Measurements from ENCODE around the gene AGL. TPM values are rescaled to one million over a fixed set of nuclear protein-coding genes. Genes with fewer than 3 reads are reported as not detected.

The AGL gene
- total and polyA plus RNA-seq, 2 of the 13 experiments (the other 11 are each of a cell fraction or from before 2014, with no cell fraction given), result 4.3 to 13.1 TPM

GRCh38 chr1:99816656-99817055 is 33.5 kb upstream of the AGL start:
- Histone ChIP-seq H3K9me3 (ENCODE audit: low read length) (no peaks in the 10 kb centered on the region), H3K9ac (ENCODE audit: insufficient read depth, low read depth, low read length) (no peak overlapping the region), H3K4me2 (ENCODE audit: low read depth, low read length) (no peak overlapping the region), H4K20me1 (ENCODE audit: insufficient read depth, low read length) (no peaks in the 10 kb centered on the region), H3K27ac (ENCODE audit: extremely low read length, insufficient read depth, low read length) (no peak overlapping the region), H3K36me3 (replicated peaks in 1 of 2; ENCODE audit: control insufficient read depth in 1 of 2, insufficient read depth in 2 of 2, low read length in 2 of 2) (no peaks in the 10 kb centered on the region), H3K79me2 (ENCODE audit: insufficient read depth, low read length) (no peaks in the 10 kb centered on the region), H3K4me3 (replicated peaks in 1 of 3; ENCODE audit: insufficient read depth in 1 of 3, low read depth in 2 of 3, low read length in 3 of 3) (no peak overlapping the region), H3K27me3 (ENCODE audit: control insufficient read depth in 1 of 2, insufficient read depth in 2 of 2, low read length in 2 of 2) (peaks cover 0 to 4% of the 10 kb centered on the region in 2 experiments; a peak in 1 of 5 replicates), H3K4me1 (ENCODE audit: insufficient read depth, low read length) (peaks cover 12% of the 10 kb centered on the region), H2AFZ (ENCODE audit: low read length) (no peak overlapping the region)
- ATAC-seq, result no peak
- 45% methylated on average over 8 of the region's 8 CpGs for WGBS (ENCODE audit: low lambda C conversion rate)
- in situ Hi-C loops (cut with HindIII; ENCODE audit: extremely low pct_ligation_motif_present, low pct_unique_long_range_greater_than_20kb), result loop anchor here (10.0 to 25.0 kb wide), 2 partner anchors 638 to 1046 kb away; no protein-coding TSS in a partner anchor
- no peak for FAIRE-seq
- intact Hi-C loops (cut with micrococcal nuclease; ENCODE audit: unreplicated experiment), result no loop called here
- BruUV-seq (replicated peaks), result no TSS peak
- CTCF ChIA-PET (ENCODE audit: low intra/inter-chr PET ratio, low total read pairs), result no interaction called here
- TF ChIP-seq CSRNP1 (CRISPR knock-in tag; IDR thresholded peaks at IDR 0.05) (no peak), ZNF792 (CRISPR knock-in tag; IDR thresholded peaks at IDR 0.05) (no peak), AHR (CRISPR knock-in tag; IDR thresholded peaks at IDR 0.05) (no peak), ZNF468 (CRISPR knock-in tag; IDR thresholded peaks at IDR 0.05) (no peak), ZC3H4 (CRISPR knock-in tag; IDR thresholded peaks at IDR 0.05; ENCODE audit: borderline replicate concordance) (no peak)
- POLR2A ChIA-PET, result no interaction called here
- DNase-seq (ENCODE audit: low spot score), result no peak

- in situ Hi-C loops (cut with HindIII; ENCODE audit: extremely low pct_ligation_motif_present, low pct_unique_long_range_greater_than_20kb), result loop anchor here (10.0 to 25.0 kb wide), 2 partner anchors 637 to 1044 kb away; no protein-coding TSS in a partner anchor
- no peak for TF ChIP-seq RCOR2 (CRISPR knock-in tag; IDR thresholded peaks at IDR 0.05)
- no peak for TF ChIP-seq ATF7 (IDR thresholded peaks at IDR 0.05)
- no peak for TF ChIP-seq ATF7 (CRISPR knock-in tag; IDR thresholded peaks at IDR 0.05)
- peak; percentile 55; the same call in 1 of the 2 replicates for TF ChIP-seq CEBPB (IDR thresholded peaks at IDR 0.05; ENCODE audit: borderline replicate concordance, low read depth, low read length)
- TF ChIP-seq CHCHD3 (CRISPR knock-in tag; IDR thresholded peaks at IDR 0.05), result no peak
- no peak for TF ChIP-seq ZBTB4 (CRISPR knock-in tag; IDR thresholded peaks at IDR 0.05; ENCODE audit: borderline replicate concordance)
- TF ChIP-seq NFKB2 (CRISPR knock-in tag; IDR thresholded peaks at IDR 0.05; ENCODE audit: borderline replicate concordance), result no peak
Measured at GRCh38 chr1:99818063-99818699, 32.0 kb upstream of the AGL start.

More at GRCh38 chr1:99818063-99818699, 32.0 kb upstream of the AGL start:
- ChIA-PET POLR2A (no interaction called here), CTCF (ENCODE audit: low intra/inter-chr PET ratio, low total read pairs) (no interaction called here)
- DNase-seq (ENCODE audit: low spot score) (no peak), ATAC-seq (no peak), FAIRE-seq (no peak)
- intact Hi-C loops (cut with micrococcal nuclease; ENCODE audit: unreplicated experiment), result no loop called here
- Histone ChIP-seq H3K4me3 (replicated peaks in 1 of 3; ENCODE audit: insufficient read depth in 1 of 3, low read depth in 2 of 3, low read length in 3 of 3) (no peak overlapping the region), H3K4me2 (ENCODE audit: low read depth, low read length) (no peak overlapping the region), H4K20me1 (ENCODE audit: insufficient read depth, low read length) (no peaks in the 10 kb centered on the region), H3K36me3 (replicated peaks in 1 of 2; ENCODE audit: control insufficient read depth in 1 of 2, insufficient read depth in 2 of 2, low read length in 2 of 2) (no peaks in the 10 kb centered on the region), H3K9me3 (ENCODE audit: low read length) (no peaks in the 10 kb centered on the region), H3K27me3 (ENCODE audit: control insufficient read depth in 1 of 2, insufficient read depth in 2 of 2, low read length in 2 of 2) (peaks cover 0 to 4% of the 10 kb centered on the region in 2 experiments; a peak in 1 of 5 replicates), H3K4me1 (ENCODE audit: insufficient read depth, low read length) (peaks cover 12% of the 10 kb centered on the region), H3K9ac (ENCODE audit: insufficient read depth, low read depth, low read length) (no peak overlapping the region), H3K79me2 (ENCODE audit: insufficient read depth, low read length) (no peaks in the 10 kb centered on the region), H3K27ac (ENCODE audit: extremely low read length, insufficient read depth, low read length) (no peak overlapping the region), H2AFZ (ENCODE audit: low read length) (no peak overlapping the region)
- BruUV-seq (replicated peaks), result no TSS peak
- WGBS (ENCODE audit: low lambda C conversion rate), result 51% methylated on average over 3 of the region's 3 CpGs

Data from HepG2 (cell line).